ENCODE data around the gene KRT81.

KRT81 gene

GRCh38 chr12:52314511-52314910 is 23.2 kb upstream of the KRT81 start:
- no peak for DNase-seq (ENCODE audit: low read depth, low spot score)
- no peak overlapping the region for H3K4me3 ChIP-seq (ENCODE audit: low read depth, low read length)
- POLR2A ChIA-PET = no interaction called here
- TF ChIP-seq CTCF (IDR thresholded peaks at IDR 0.05; ENCODE audit: insufficient read depth, low read length, missing control alignments) = no peak
- CTCF ChIA-PET = interaction anchor here (1.2 to 5.9 kb wide), 4 partner anchors 8 to 157 kb away, joined by 6 to 59 read pairs (median 9); no protein-coding TSS in a partner anchor

GRCh38 chr12:52313926-52314325 is 22.6 kb upstream of the KRT81 start:
- CTCF ChIA-PET = interaction anchor here (1.2 to 9.5 kb wide), 3 partner anchors 10 to 157 kb away, joined by 6 to 182 read pairs (median 59); partner anchors contain the start of gene KRT83
- no peak for TF ChIP-seq CTCF (IDR thresholded peaks at IDR 0.05; ENCODE audit: insufficient read depth, low read length, missing control alignments)
- DNase-seq (ENCODE audit: low read depth, low spot score) = no peak
- no peak overlapping the region for H3K4me3 ChIP-seq (ENCODE audit: low read depth, low read length)
- POLR2A ChIA-PET = no interaction called here

- POLR2A ChIA-PET = no interaction called here
- H3K4me3 ChIP-seq (ENCODE audit: low read depth, low read length) = no peak overlapping the region
- CTCF ChIA-PET = interaction anchor here (0.9 to 9.5 kb wide), 4 partner anchors 11 to 169 kb away, joined by 4 to 182 read pairs (median 11); partner anchors contain the start of gene KRT83
- no peak for DNase-seq (ENCODE audit: low read depth, low spot score)
- no peak for TF ChIP-seq CTCF (IDR thresholded peaks at IDR 0.05; ENCODE audit: insufficient read depth, low read length, missing control alignments)
Observed at GRCh38 chr12:52313461-52313860, 22.1 kb upstream of the KRT81 start.

GRCh38 chr12:52312086-52312485 is 20.8 kb upstream of the KRT81 start:
- no peak for DNase-seq (ENCODE audit: low read depth, low spot score)
- ChIA-PET CTCF (interaction anchor here (1.0 to 9.5 kb wide), 12 partner anchors 12 to 568 kb away, joined by 3 to 182 read pairs (median 4); partner anchors contain the start of gene KRT83), POLR2A (no interaction called here)
- TF ChIP-seq CTCF (IDR thresholded peaks at IDR 0.05; ENCODE audit: insufficient read depth, low read length, missing control alignments) = no peak
- no peak overlapping the region for H3K4me3 ChIP-seq (ENCODE audit: low read depth, low read length)

- ChIA-PET POLR2A (interaction anchor here (0.6 kb wide), 1 partner anchor 28 kb away, joined by 3 read pairs; no protein-coding TSS in a partner anchor), CTCF (interaction anchor here (0.6 to 9.5 kb wide), 13 partner anchors 12 to 569 kb away, joined by 3 to 182 read pairs (median 4); partner anchors contain the start of gene KRT83)
- TF ChIP-seq CTCF (IDR thresholded peaks at IDR 0.05; ENCODE audit: insufficient read depth, low read length, missing control alignments) = no peak
- DNase-seq (ENCODE audit: low read depth, low spot score) = no peak
- H3K4me3 ChIP-seq (ENCODE audit: low read depth, low read length) = no peak overlapping the region
Observed at GRCh38 chr12:52311285-52311648, 19.9 kb upstream of the KRT81 start.

- no peak for TF ChIP-seq CTCF (IDR thresholded peaks at IDR 0.05; ENCODE audit: insufficient read depth, low read length, missing control alignments)
- H3K4me3 ChIP-seq (ENCODE audit: low read depth, low read length) = no peak overlapping the region
- ChIA-PET CTCF (interaction anchor here (1.1 to 9.5 kb wide), 11 partner anchors 11 to 569 kb away, joined by 3 to 182 read pairs (median 4); partner anchors contain the start of gene KRT83), POLR2A (no interaction called here)
- DNase-seq (ENCODE audit: low read depth, low spot score) = no peak
Observed at GRCh38 chr12:52310622-52311284, 19.4 kb upstream of the KRT81 start.

All from AG04449 (cell line).